UCSD-AML1 (cell line): ENCODE data around the gene NPC1L1.
"Not testable (repeated sequence)": the region's sequence is repeated elsewhere in the genome, so short reads cannot be mapped to it uniquely, and the experiment has no call there.

Experiments used
- DNase-seq: peaks from one replicate; lab custom pipeline; 2025; ENCODE audit not compliant: unreplicated experiment; lab: John Stamatoyannopoulos, UW

Gene NPC1L1

GRCh38 chr7:44565795-44566559, 24.8 kb upstream of the NPC1L1 start:
- DNase-seq = no peak

GRCh38 chr7:44565097-44565794, 24.1 kb upstream of the NPC1L1 start:
- peak; percentile 22 for DNase-seq

GRCh38 chr7:44564606-44565005, 23.5 kb upstream of the NPC1L1 start:
- DNase-seq = no peak

GRCh38 chr7:44563171-44563679, 22.1 kb upstream of the NPC1L1 start:
- no peak for DNase-seq

- DNase-seq = not testable (repeated sequence)
Observed at GRCh38 chr7:44562622-44562962, 21.5 kb upstream of the NPC1L1 start.

- DNase-seq = no peak
Observed at GRCh38 chr7:44561962-44562621, 21.0 kb upstream of the NPC1L1 start.

- DNase-seq = no peak
Observed at GRCh38 chr7:44561481-44561880, 20.4 kb upstream of the NPC1L1 start.

- no peak for DNase-seq
Observed at GRCh38 chr7:44559485-44559884, 18.4 kb upstream of the NPC1L1 start.

GRCh38 chr7:44557485-44557884, 16.4 kb upstream of the NPC1L1 start:
- no peak for DNase-seq

- no peak for DNase-seq
Observed at GRCh38 chr7:44555350-44555749, 14.2 kb upstream of the NPC1L1 start.

- not testable (repeated sequence) for DNase-seq
Observed at GRCh38 chr7:44552473-44553005, 11.4 kb upstream of the NPC1L1 start.

GRCh38 chr7:44549457-44549856, 8.3 kb upstream of the NPC1L1 start:
- DNase-seq = no peak

GRCh38 chr7:44548893-44549292, 7.8 kb upstream of the NPC1L1 start:
- no peak for DNase-seq

- DNase-seq = no peak
Observed at GRCh38 chr7:44547536-44548231, 6.6 kb upstream of the NPC1L1 start.

- no peak for DNase-seq
Observed at GRCh38 chr7:44541876-44542610, 913 bp upstream of the NPC1L1 start.

- no peak for DNase-seq
Observed at GRCh38 chr7:44540592-44541027, 520 bp downstream of the NPC1L1 start.

- no peak for DNase-seq
Observed at GRCh38 chr7:44539669-44540506, 1.2 kb downstream of the NPC1L1 start.

GRCh38 chr7:44538798-44539668, 2.1 kb downstream of the NPC1L1 start:
- no peak for DNase-seq
